ENCODE results near the gene ANLN. TPM values are rescaled to one million over a fixed set of nuclear protein-coding genes. Genes with fewer than 3 reads are reported as not detected.
"Not testable (repeated sequence)": the region's sequence is repeated elsewhere in the genome, so short reads cannot be mapped to it uniquely, and the experiment has no call there.

ANLN gene
- total RNA-seq, result 52.6 and 121 TPM in 2 replicates

- DNase-seq (ENCODE audit: low read depth, low spot score), result peak; percentile 56
These were observed at the start of gene ANLN for GRCh38 chr7:36389371-36390198. ANLN (plus strand) TSS chr7:36389862; CDS start chr7:36390027, 165 bp downstream.

GRCh38 chr7:36343548-36343947 is 46.1 kb upstream of the ANLN start:
- no peak for DNase-seq (ENCODE audit: low read depth, low spot score)

DNA sequence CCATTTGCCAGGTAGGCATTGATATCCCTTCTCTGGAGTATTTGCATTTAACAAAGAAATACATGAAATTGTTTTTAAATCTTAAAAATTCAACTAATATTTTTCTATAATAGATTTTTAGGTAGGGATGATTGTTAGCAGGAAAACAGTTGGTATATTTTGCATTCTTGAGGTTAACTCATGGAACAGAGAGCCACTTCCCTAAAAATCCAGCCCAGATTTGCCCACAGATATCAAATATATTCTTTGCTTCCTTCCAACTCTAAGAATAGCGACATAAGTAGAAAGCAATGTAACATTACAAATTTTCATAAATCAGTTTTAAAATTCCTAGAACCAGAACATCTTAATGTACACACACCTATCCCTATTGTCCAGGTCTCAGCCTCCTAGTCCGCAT is 45.0 kb upstream of the ANLN start:
- no peak for DNase-seq (ENCODE audit: low read depth, low spot score)

DNA sequence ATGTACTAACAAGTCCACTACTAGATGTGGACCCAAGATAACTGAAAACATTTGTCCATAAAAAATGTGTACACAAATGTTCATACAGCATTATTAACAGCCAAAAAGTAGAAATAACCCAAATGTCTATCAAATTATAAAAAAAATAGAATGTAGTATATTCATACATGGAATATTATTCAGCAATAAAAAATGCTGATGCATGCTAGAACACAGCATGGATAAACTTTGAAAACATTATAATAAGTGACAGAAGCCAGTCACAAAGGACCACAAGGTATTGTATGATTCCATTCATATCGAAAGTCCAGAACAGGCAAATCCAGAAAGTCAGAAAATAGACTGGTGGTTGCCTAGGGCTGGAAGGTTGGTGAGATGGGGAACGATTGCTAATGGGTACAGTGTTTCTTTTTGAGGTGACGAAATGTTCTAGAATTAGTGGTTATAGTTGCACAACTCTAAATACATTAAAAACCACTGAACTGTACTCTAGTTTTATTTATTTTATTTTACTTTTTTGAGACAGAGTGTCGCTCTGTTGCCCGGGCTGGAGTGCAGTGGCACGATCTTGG is 43.3 kb upstream of the ANLN start:
- no peak for DNase-seq (ENCODE audit: low read depth, low spot score)

GRCh38 chr7:36348256-36348655 is 41.4 kb upstream of the ANLN start:
- no peak for DNase-seq (ENCODE audit: low read depth, low spot score)

DNA sequence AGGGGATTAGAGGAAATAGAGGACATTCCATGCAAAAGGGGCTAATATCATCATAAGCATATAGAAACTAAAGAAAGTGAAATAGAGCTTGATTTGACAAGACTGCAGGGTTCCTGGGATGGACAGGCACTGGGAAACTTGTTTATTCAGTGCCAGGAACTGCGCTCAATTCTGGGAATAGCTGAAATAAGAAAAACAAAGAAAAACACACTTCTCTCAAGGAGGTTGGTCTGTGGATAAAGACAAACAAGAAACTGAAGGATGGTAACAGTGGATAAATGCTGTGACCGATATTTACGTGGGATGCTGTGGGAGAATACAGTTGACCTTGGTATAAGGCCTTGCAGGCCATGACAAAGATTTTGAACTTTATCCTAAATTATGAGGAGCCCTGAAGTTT is 40.9 kb upstream of the ANLN start:
- DNase-seq (ENCODE audit: low read depth, low spot score), result no peak

- no peak for DNase-seq (ENCODE audit: low read depth, low spot score)
These were observed 40.0 kb upstream of the ANLN start for GRCh38 chr7:36349626-36350025.

DNA sequence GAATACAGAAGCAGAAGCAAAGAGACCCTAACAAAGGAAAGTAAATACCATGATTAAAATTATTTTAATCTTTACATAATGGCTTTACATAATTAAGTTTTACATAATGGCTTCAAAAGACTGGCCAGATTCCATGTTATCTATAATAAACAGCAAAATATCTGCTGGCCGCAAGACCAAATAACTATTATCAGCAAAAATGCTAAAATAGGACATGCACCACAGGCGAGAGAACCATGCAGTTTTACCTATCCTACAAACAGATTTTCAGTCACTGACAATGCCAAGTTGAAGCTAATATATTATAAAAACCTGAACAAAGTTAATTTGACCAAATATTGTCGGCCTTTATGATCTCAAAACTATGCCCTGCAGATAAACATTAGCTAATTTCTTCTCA is 34.2 kb upstream of the ANLN start:
- no peak for DNase-seq (ENCODE audit: low read depth, low spot score)

DNA sequence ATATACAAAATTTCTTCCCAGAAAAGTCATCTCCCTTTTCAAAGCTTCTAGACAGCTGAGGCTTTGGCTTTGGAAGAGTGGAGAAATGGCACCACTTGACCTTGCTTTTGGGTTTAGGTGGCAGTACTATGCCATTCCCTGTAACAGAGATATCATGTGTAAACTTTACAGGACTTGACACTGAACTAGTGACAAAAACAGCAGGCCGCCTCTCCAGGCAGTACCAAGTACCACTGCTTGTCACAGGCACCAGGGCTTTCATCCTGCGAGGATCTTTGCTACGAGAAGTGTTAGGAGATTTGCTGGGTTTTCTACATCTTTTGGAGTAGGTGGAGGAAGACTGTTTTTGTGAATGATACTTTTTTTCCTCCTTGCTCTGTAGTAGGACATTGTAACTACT is 32.6 kb upstream of the ANLN start:
- no peak for DNase-seq (ENCODE audit: low read depth, low spot score)

GRCh38 chr7:36358589-36358988 is 31.1 kb upstream of the ANLN start:
- no peak for DNase-seq (ENCODE audit: low read depth, low spot score)

- no peak for DNase-seq (ENCODE audit: low read depth, low spot score)
These were observed 29.4 kb upstream of the ANLN start for GRCh38 chr7:36360244-36360643.

GRCh38 chr7:36361227-36361626 is 28.4 kb upstream of the ANLN start:
- DNase-seq (ENCODE audit: low read depth, low spot score), result no peak

DNA sequence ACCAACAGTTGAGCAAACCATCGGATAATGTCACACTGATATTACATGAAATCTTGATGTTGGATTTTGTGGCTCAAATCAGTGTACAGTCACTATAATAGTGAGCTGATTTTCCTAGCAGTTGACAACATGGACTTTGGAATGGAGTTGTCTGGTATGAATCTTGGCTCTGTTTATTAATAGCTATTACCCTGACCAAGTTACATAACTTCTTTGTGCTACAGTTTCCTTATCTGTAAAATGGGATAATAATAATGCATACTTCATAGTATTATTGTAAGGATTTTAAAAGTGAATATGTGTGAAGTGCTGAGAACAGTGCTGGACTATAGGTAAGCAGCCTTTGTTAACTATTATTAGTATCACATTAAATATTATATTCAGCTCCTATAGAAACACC is 26.1 kb upstream of the ANLN start:
- DNase-seq (ENCODE audit: low read depth, low spot score), result no peak

DNA sequence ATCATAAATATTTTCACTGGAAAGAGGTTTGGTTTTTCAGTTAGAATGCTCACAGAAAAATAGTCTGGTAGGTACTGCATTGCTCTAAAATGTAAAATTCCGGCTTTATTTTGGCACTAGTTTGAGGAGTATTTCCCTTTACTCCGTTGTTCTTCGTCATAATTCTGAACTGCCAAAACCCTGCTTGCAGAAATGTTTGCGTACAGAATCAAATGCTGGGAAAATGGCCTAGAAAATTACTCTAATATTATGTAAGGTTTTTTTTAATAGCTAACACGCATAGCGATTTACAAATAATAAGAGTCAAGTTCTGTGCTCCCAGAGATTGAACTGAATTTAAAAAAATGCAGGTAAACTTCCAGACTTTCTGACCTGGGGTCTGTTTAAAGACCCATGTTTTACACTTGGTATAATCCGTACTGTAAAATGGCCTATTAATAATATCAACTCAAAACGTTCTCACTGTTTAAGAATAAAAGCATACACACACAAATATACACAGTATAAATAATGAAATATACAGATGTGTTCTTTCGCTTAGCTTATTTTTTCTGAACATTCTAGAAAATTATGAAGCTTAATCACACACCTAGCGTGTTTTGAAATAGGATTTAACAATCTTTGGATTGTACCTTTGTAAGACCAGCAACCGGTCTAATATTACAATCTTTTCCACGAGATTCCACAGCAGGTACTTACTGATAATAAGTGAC is 23.5 kb upstream of the ANLN start:
- no peak for DNase-seq (ENCODE audit: low read depth, low spot score)

- peak; percentile 48 for DNase-seq (ENCODE audit: low read depth, low spot score)
These were observed 22.7 kb upstream of the ANLN start for GRCh38 chr7:36366718-36367560.

GRCh38 chr7:36367561-36368077 is 22.0 kb upstream of the ANLN start:
- DNase-seq (ENCODE audit: low read depth, low spot score), result no peak

- DNase-seq (ENCODE audit: low read depth, low spot score), result no peak
These were observed 21.2 kb upstream of the ANLN start for GRCh38 chr7:36368496-36368895.

GRCh38 chr7:36369171-36369570 is 20.5 kb upstream of the ANLN start:
- DNase-seq (ENCODE audit: low read depth, low spot score), result no peak

- no peak for DNase-seq (ENCODE audit: low read depth, low spot score)
These were observed 19.6 kb upstream of the ANLN start for GRCh38 chr7:36370046-36370445.

DNA sequence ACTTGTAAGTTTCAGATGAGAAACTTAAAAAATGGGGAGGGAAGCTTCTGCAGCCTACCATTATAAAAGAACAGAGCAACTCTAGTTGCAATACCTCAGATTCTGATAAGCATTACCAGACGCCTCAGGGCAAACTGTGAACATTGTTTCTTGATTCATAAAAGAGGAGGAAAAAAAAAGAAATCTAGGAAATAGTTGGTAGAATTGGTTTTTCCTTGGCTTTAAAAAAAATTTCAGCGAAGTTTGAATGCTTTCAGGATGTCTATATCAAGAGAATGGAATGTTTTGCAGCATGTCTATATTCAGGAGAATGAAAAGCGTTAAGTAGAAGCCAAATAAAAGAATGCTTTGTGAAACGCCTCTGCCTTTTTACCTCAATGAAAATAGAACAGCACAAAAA is 17.5 kb upstream of the ANLN start:
- DNase-seq (ENCODE audit: low read depth, low spot score), result no peak

DNA sequence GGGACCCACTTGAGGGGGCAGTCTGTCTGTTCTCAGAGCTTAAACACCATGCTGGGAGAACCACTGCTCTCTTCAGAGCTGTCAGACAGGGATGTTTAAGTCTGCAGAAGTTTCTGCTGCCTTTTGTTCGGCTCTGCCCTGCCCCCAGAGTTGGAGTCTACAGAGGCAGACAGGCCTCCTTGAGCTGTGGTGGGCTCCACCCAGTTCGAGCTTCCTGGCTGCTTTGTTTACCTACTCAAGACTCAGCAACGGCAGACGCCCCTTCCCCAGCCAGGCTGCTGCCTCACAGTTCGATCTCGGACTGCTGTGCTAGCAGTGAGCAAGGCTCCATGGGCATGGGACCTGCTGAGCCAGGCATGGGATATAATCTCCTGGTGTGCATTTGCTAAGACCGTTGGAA is 11.1 kb upstream of the ANLN start:
- not testable (repeated sequence) for DNase-seq (ENCODE audit: low read depth, low spot score)
